ENCODE data around the gene PI4KA. TPM values are rescaled to one million over a fixed set of nuclear protein-coding genes. Genes with fewer than 3 reads are reported as not detected.

The PI4KA gene
- total and polyA plus RNA-seq, 2 of the 13 experiments (the other 11 are each of a cell fraction or from before 2014, with no cell fraction given), result 27.4 to 56.4 TPM

DNA sequence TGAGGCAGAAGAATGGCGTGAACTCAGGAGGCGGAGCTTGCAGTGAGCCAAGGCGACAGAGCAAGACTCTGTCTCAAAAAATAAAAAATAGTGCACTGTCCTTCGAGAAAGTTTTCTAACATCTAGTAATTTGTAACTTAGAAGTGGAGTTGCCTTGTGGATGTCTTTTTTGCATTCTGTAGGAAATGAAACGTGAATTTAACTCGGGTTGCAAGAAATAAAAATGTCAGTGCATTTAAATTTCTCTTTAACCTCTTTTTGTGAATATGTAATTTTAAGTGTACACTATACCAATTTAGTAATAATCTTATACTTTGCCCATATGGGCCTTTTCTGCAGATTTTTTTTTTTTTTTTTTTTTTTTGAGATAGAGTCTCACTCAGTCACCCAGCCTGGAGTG is 32.4 kb upstream of the PI4KA start:
- Histone ChIP-seq H3K4me3 (replicated peaks in 1 of 3; ENCODE audit: insufficient read depth in 1 of 3, low read depth in 2 of 3, low read length in 3 of 3) (no peak overlapping the region), H3K79me2 (ENCODE audit: insufficient read depth, low read length) (no peaks in the 10 kb centered on the region), H3K4me1 (ENCODE audit: insufficient read depth, low read length) (peaks cover 5% of the 10 kb centered on the region), H4K20me1 (ENCODE audit: insufficient read depth, low read length) (no peaks in the 10 kb centered on the region), H3K4me2 (ENCODE audit: low read depth, low read length) (no peak overlapping the region), H3K27ac (ENCODE audit: extremely low read length, insufficient read depth, low read length) (no peak overlapping the region), H3K9ac (ENCODE audit: insufficient read depth, low read depth, low read length) (no peak overlapping the region), H2AFZ (ENCODE audit: low read length) (no peak overlapping the region), H3K27me3 (ENCODE audit: control insufficient read depth in 1 of 2, insufficient read depth in 2 of 2, low read length in 2 of 2) (no peaks in the 10 kb centered on the region), H3K36me3 (replicated peaks in 1 of 2; ENCODE audit: control insufficient read depth in 1 of 2, insufficient read depth in 2 of 2, low read length in 2 of 2) (peaks cover 4 to 22% of the 10 kb centered on the region in 2 experiments), H3K9me3 (ENCODE audit: low read length) (no peaks in the 10 kb centered on the region)
- no peak for ATAC-seq
- no TSS peak for BruUV-seq (replicated peaks)
- intact Hi-C loops (cut with micrococcal nuclease; ENCODE audit: unreplicated experiment), result no loop called here
- WGBS (ENCODE audit: low lambda C conversion rate), result 97% methylated on average over 6 of the region's 6 CpGs
- POLR2A ChIA-PET, result no interaction called here
- in situ Hi-C loops (cut with HindIII; ENCODE audit: extremely low pct_ligation_motif_present, low pct_unique_long_range_greater_than_20kb), result no loop called here
- TF ChIP-seq ZNF577 (CRISPR knock-in tag; IDR thresholded peaks at IDR 0.05; ENCODE audit: borderline replicate concordance, low read depth), result no peak
- no peak for TF ChIP-seq SRSF4 (IDR thresholded peaks at IDR 0.05; ENCODE audit: low read depth, low read length, poor library complexity, severe bottlenecking)
- TF ChIP-seq NR3C1 (CRISPR knock-in tag; IDR thresholded peaks at IDR 0.05), result no peak
- TF ChIP-seq MIER3 (CRISPR knock-in tag; IDR thresholded peaks at IDR 0.05; ENCODE audit: borderline replicate concordance), result no peak
- TF ChIP-seq MTF2 (CRISPR knock-in tag; IDR thresholded peaks at IDR 0.05; ENCODE audit: borderline replicate concordance), result no peak
- TF ChIP-seq TFE3 (CRISPR knock-in tag; IDR thresholded peaks at IDR 0.05), result no peak
- FAIRE-seq, result no peak
- CTCF ChIA-PET (ENCODE audit: low intra/inter-chr PET ratio, low total read pairs), result no interaction called here
- no peak for DNase-seq (ENCODE audit: low spot score)

- FAIRE-seq (no peak), DNase-seq (ENCODE audit: low spot score) (no peak), ATAC-seq (no peak)
- WGBS (ENCODE audit: low lambda C conversion rate), result 97% methylated on average over 13 of the region's 13 CpGs
- H3K79me2 ChIP-seq (ENCODE audit: insufficient read depth, low read length), result no peaks in the 10 kb centered on the region
- ChIA-PET CTCF (ENCODE audit: low intra/inter-chr PET ratio, low total read pairs) (no interaction called here), POLR2A (no interaction called here)
- no peaks in the 10 kb centered on the region for H4K20me1 ChIP-seq (ENCODE audit: insufficient read depth, low read length)
- peaks cover 4 to 26% of the 10 kb centered on the region in 2 experiments for H3K36me3 ChIP-seq (replicated peaks in 1 of 2; ENCODE audit: control insufficient read depth in 1 of 2, insufficient read depth in 2 of 2, low read length in 2 of 2)
- H3K4me3 ChIP-seq (replicated peaks in 1 of 3; ENCODE audit: insufficient read depth in 1 of 3, low read depth in 2 of 3, low read length in 3 of 3), result no peak overlapping the region
- no peak overlapping the region for H3K9ac ChIP-seq (ENCODE audit: insufficient read depth, low read depth, low read length)
- in situ Hi-C loops (cut with HindIII; ENCODE audit: extremely low pct_ligation_motif_present, low pct_unique_long_range_greater_than_20kb) (no loop called here), intact Hi-C loops (cut with micrococcal nuclease; ENCODE audit: unreplicated experiment) (loop anchor here (5.0 kb wide), 1 partner anchor 72 kb away; no protein-coding TSS in a partner anchor)
- H3K27ac ChIP-seq (ENCODE audit: extremely low read length, insufficient read depth, low read length), result no peak overlapping the region
- H3K27me3 ChIP-seq (ENCODE audit: control insufficient read depth in 1 of 2, insufficient read depth in 2 of 2, low read length in 2 of 2), result no peaks in the 10 kb centered on the region
- no TSS peak for BruUV-seq (replicated peaks)
- peaks cover 15% of the 10 kb centered on the region for H3K4me1 ChIP-seq (ENCODE audit: insufficient read depth, low read length)
- no peak overlapping the region for H2AFZ ChIP-seq (ENCODE audit: low read length)
- H3K9me3 ChIP-seq (ENCODE audit: low read length), result no peaks in the 10 kb centered on the region
- H3K4me2 ChIP-seq (ENCODE audit: low read depth, low read length), result no peak overlapping the region
- TF ChIP-seq ETS1 (CRISPR knock-in tag; IDR thresholded peaks at IDR 0.05), result no peak
- TF ChIP-seq, protein P1, sequence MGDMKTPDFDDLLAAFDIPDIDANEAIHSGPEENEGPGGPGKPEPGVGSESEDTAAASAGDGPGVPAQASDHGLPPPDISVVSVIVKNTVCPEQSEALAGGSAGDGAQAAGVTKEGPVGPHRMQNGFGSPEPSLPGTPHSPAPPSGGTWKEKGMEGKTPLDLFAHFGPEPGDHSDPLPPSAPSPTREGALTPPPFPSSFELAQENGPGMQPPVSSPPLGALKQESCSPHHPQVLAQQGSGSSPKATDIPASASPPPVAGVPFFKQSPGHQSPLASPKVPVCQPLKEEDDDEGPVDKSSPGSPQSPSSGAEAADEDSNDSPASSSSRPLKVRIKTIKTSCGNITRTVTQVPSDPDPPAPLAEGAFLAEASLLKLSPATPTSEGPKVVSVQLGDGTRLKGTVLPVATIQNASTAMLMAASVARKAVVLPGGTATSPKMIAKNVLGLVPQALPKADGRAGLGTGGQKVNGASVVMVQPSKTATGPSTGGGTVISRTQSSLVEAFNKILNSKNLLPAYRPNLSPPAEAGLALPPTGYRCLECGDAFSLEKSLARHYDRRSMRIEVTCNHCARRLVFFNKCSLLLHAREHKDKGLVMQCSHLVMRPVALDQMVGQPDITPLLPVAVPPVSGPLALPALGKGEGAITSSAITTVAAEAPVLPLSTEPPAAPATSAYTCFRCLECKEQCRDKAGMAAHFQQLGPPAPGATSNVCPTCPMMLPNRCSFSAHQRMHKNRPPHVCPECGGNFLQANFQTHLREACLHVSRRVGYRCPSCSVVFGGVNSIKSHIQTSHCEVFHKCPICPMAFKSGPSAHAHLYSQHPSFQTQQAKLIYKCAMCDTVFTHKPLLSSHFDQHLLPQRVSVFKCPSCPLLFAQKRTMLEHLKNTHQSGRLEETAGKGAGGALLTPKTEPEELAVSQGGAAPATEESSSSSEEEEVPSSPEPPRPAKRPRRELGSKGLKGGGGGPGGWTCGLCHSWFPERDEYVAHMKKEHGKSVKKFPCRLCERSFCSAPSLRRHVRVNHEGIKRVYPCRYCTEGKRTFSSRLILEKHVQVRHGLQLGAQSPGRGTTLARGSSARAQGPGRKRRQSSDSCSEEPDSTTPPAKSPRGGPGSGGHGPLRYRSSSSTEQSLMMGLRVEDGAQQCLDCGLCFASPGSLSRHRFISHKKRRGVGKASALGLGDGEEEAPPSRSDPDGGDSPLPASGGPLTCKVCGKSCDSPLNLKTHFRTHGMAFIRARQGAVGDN (CRISPR knock-in tag; IDR thresholded peaks at IDR 0.05), result no peak
- no peak for TF ChIP-seq ZUFSP (CRISPR knock-in tag; IDR thresholded peaks at IDR 0.05; ENCODE audit: borderline replicate concordance)
These were observed 31.4 kb upstream of the PI4KA start for GRCh38 chr22:20889904-20890540.

Measured in HepG2 (cell line).